GM19468 (cell line): ENCODE results near the gene CDC37.
"Not testable (repeated sequence)": the region's sequence is repeated elsewhere in the genome, so short reads cannot be mapped to it uniquely, and the experiment has no call there.

Source experiments
- ATAC-seq: cut with Tn5 transposase; IDR thresholded peaks from one replicate; pipeline ENCODE4 v1.9.1; 2021; ENCODE audit warnings: mild to moderate bottlenecking, moderate library complexity, moderate number of reproducible peaks; ENCODE audit not compliant: unreplicated experiment; ENCODE audit errors: extremely low read depth

The CDC37 gene

DNA sequence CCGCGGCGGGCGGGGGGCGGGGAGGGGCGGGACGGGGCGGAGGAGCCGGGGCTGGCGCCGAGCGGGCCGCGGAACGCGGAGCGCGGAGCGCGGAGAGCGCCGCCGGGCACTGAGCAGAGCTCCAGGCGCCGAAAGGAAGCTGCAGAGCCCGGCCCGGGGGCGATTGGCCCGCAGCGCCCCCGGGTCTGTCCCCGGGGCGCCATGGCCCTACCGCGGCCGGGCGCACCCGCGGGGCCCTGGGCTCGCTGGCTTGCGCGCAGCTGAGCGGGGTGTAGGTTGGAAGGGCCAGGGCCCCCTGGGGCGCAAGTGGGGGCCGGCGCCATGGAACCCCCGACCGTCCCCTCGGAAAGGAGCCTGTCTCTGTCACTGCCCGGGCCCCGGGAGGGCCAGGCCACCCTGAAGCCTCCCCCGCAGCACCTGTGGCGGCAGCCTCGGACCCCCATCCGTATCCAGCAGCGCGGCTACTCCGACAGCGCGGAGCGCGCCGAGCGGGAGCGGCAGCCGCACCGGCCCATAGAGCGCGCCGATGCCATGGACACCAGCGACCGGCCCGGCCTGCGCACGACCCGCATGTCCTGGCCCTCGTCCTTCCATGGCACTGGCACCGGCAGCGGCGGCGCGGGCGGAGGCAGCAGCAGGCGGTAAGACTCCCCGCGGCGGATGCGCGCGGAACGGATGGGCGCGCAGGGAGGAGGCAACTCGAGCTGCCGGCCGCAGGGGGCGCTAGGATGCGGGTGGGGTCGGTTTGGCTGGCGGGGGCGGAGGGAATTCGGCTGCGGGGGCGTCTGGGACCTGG, 17.3 kb upstream of the CDC37 start, which contains the start of gene PDE4A:
Gene PDE4A, plus strand, starts transcription at position 95 of the 796 bp plus-strand sequence. Its CDS starts 227 bp downstream, at position 322.
- ATAC-seq = no peak

DNA sequence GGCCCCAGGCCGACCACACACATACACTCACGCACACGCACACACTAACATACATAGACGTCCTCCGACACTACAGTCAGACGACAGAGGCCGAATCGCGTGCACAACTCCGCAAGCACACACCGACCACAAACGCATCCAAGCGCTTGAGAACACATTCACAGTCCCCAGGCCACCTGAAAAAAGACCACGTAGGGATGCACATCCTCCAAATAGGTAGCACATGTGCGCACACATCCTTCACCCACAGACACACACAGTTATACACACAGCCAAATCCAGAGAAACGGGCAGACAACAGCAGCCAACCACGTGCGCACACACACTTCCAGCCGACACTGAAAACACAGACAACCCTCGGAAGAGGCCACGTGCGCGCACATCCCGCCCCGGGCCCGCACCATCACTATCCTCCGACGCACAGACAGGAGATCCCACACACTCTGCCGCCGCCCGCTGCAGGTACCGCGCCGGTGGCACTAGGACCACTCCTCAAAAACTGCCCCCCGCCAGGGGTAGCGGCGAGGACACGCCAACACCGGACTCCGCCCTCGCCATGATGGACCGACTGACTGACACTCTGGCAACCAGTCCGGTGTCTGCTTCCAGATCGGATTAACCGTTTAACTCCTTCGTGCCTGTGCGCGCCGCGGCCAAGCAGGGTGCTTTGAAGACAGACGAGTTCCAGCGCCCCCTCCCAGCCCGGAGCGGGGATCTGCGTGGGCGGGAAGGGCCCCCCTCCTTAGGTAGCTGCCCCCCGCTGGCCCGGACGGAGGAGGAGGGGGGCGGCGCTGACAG, 16.5 kb upstream of the CDC37 start:
- ATAC-seq = no peak

DNA sequence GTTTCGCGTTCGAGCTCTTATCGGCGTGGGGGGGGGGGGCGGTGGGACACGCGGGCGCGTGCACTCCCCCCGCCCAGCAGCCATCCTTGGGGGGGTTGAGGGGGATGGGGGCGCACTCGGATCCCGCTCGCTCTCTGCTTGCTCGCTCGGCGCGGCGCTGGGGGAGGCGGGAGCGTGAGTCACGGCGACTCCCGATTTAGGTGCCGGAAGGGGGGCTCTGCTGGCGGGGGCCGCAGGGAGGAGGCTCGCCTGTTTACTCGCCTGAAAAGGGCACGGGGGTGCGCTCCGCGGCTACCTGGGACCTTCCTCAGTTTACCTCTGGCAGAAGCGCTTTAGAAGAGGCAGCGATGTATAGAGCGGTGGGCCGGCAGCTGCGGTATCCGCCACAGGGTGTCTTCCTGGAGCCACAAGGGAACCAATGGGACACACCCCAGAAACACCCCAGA, 15.9 kb upstream of the CDC37 start:
- no peak for ATAC-seq

DNA sequence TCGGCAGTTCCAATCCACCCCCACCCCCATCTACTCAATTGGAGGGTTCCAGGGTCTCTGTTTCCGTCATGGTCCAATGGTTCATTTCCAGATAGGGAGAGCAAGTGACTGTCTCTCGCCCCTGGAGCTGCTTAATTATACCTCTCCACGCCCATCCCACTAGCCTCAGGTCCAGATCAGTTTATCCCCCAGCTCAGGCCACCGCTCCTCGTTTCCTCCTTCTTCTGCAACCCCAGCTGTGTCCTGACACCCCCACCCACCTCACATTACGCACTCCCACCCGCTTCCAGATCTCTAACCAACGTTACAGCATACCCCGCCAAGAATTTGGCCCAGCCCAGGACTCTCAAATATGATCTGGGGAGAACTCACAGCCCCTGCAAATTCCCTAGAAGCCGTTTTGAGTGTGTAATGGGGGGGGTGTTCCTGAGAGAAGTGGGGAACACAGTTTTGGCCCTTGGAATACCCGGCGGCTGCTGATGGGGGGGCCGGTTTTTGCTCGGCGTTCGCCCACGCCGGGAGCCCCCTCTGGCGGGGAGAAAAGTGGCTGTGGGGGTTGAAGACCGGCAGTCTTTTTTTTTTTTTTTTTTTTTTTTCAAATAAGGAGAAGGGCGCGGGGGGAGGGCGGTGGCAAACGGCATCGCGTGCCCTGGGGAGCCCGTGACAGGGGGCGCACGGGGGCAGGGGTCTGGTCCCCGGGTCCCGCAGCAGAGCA, 15.3 kb upstream of the CDC37 start:
- ATAC-seq = no peak

DNA sequence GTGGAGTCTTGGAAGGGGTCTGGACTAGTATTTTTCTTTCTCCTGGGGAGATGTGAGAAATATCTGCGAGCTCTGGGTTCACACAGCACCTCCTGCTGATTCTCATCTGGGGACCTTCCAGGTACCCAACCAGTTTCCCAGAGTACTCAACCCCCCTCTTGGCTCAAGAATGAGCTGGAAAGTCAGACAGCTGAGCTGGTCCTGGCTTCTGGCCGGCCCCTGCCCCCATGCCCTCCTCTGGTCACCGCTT, 14.8 kb upstream of the CDC37 start:
- ATAC-seq = no peak

DNA sequence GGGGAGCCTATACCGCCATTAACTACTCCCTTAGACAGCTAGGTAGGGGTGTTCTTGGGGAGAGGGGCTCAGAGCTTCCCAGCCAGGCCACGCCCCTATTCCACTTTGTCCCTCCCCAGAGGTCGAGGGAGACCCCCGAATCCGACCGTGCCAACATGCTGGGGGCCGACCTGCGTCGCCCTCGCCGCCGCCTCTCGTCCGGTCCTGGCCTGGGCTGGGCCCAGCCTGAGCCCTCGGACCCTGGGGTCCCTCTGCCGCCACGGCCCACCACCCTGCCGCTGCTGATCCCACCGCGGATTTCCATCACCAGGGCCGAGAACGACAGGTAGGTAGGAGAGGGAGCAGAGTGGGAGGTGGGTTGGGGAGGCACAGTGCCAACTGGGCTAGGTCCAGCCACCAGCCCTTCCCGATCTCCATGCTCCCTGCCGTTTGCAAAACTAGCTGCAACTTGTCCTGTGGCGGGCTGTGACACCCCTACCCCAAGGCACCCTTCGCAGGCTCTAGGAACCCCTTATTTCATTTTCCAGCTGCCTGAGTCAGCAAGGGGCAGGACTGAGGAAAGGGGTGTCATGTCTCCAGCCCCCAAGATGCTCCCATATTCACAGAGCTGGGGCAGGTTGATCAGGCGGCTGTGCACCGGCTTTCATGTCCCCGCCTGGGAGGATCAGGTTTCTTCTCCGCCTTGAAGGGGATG, 14.3 kb upstream of the CDC37 start:
- no peak for ATAC-seq

DNA sequence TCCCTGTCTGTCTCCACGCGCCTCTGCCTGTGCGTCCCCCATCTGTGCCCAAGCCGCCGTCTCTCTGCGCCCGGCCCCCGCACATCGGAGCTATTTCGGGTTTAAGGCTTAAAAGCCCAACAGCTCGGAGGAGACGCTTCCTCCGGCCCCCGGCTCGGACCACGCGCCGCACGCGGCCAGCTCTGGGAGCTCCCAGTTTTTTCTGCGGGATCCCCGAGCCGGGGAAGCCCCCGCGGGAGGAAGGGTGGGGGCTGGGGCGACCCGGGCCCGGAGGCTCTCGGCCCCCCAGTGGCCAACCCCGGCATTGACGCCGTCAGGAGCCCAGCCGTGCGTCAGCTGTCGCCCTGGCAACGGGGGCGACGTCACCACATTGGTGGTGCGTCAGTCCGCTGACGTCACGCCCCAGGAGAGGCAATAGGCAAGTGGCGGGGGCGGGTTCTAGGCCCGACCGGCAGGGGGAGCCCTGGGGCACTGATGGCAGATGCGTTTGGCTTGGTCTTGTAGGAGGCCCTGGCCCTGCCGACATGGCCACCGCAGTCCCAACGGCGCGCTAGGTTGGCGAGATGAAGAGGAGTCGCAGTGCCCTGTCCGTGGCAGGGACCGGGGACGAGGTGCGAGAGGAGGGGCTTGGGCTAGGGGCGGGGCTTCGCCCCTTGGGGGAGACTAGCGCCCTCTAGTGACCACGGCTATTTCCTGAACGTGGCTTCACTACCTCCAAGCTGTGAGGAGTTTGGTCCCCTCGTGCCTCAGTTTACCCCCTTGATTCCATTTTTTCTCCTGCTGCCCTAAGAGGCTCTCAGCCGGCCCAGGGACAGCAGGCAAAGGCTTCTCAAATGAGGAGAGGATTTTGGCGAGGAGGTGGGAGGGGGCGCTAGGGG, 13.3 kb upstream of the CDC37 start:
- ATAC-seq = no peak

DNA sequence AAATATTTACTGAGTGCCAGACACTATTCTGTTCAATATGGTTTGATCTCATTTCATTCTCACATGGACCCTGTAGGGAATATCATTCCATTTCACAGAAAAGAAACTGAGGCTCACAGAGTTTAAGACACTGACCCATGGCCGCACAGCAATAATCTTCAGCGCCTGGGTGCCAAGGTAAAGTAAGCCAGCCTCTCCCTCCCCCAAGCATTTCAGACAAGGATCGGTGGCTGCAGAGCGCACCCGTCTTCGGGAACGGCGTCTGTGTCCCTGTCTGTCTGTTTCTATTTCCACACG, 12.7 kb upstream of the CDC37 start:
- ATAC-seq = no peak

DNA sequence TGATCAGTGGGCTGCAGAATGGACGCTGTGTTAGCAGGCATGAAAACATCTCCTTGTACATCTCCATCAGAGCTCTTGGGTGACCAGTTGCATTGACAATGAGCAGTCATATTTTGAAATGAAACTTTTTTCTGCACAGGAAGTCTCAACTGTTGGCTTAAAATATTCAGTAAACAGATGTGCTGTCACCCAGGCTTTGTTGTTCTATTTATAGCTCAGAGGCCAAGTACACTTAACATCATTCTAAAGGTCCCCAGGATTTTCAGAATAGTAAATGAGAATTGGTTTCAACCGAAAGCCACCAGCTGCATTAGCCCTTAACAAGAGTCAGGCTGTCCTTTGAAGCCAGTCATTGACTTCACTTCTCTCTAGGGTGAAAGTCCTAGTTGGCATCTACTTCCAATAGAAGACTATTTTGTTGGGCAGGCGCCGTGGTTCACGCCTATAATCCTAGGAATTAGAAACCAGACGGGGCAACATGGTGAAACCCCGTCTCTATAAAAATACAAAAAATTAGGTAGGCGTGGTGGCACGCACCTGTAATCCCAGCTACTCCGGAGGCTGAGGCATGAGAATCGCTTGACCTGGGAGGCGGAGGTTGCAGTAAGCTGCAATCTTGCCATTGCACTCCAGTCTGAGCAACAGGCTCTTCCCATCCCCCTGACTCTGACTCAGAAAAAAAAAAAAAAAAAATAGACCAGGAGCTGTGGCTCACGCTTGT, 9.1 kb upstream of the CDC37 start:
- peak; percentile 37 for ATAC-seq

DNA sequence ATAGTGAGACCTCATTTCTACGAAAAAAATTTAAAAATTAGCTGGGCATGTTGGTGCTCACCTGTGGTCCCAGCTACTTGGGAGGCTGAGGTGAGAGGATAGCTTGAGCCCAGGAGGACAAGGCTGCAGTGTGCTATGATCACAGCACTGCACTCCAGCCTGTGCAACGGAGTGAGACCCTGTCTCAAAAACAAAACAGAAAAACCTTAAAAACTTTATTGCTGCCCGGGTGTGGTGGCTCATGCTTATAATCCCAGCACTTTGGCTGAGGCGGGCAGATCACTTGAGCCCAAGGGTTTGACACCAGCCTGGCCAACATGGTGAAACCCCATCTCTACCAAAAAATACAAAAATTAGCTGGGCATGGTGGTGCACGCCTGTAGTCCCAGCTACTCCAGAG, 7.9 kb upstream of the CDC37 start:
- not testable (repeated sequence) for ATAC-seq

DNA sequence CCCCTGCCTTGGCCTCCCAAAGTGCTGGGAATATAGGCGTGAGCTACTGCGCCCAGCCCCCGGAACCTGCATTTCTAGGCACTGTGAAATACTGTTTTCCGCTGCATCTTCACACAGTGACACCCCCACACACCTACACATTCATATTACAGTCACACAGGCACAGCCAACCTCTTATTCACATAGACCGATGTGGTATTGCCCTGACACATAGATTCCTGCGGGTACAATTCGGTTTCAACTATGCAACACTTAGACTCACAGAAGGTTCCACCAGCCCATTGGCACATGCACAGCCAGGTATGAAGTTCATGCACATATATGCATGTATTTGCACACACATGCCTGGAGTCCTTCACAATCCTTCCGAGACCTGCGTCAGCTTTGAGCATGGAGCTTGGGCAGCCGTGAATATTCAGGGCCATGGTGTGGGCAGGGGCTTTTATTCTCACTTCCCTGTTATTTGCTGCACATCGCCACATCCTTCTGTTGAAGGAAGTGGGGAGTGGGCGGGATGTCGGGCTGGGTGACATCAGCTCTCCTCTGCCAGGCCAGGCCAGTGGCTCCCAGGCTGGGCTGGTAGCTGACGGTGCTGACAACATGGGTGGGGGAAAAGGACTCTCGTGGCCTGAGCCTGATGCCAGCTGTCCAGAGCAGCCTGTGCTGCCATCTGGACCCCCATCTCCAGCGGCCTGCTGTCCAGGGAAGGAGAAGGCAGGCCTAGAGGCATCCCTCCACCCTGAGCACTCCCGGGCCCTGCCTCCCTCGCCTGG, 5.4 kb upstream of the CDC37 start:
- ATAC-seq = no peak

DNA sequence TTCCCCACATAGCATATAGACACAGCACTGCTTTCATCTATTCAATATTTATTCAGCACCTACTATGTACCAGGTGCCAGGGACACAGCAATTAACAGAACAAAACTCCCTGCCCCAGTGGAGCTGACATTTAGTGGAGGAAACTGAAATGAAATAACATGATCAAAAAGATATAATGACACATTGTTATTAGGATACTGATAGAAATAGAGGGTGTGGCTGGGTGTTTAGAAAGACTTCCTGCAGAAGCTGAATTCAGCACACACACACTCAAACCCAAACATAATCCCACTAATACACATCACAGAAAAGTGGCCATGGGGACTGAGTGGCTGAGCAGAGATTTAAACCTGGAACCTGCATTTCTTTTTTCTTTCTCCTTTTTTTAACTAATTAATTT, 3.8 kb upstream of the CDC37 start:
- ATAC-seq = no peak

DNA sequence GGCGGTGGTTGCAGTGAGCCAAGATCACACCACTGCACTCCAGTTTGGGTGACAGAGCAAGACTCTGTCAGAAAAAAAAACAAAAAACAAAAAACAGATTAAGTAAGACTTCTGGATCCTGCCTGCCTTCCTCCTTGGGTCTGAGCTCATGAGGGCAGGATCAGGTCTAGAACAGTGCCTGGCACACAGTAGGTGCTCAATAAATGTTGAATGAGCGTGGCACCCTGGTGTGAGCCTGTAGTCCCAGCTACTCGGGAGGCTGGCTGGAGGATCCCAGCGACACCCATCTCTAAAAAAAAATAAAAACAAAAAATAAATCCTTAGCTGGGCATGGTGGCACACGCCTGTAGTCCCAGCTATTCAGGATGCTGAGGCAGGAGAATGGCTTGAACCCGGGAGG, 2.8 kb upstream of the CDC37 start:
- ATAC-seq = no peak

DNA sequence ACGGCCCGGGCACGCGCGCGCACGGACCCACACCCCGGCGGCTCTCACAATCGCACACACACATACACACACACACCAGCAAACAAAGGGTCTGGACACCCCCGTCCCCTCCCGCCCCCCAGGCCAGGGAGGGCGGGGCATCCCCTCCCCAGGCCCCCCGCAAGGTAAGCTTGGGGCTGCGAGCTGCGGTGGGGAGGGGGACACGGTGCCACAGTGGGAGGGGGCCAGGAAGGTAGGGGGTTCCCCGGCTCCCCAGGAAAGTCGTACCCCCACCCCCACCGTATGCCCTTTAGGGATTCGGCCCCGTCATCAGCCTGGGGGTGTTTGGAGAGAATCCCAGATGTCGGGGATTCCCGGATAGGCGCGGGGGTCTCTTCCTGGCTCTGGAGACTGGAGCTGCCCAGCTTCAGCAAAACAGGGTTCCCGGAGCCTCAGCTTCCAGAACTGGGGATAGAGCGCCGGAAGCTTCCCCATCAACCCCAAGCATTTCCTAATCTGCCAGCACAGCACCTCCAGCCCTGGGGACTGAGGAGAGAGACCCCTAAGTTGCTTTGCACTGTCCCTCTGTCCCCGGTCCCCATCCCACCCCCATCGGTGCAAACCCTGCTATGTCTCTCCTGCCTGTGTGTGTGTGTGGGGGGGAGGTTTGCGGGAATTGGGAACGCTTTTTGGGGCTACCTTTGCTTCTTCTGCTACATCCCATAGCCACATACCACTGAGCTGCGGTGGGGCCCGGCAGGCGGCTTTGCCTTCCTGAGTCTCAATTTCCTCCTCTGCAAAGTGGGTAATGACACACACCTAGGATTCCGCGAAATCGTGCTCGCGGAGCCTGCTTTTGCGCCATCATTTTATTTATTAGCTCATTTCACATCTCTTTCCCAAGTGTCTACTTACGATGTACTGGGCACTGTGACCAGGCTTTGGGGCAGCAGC, 1.8 kb upstream of the CDC37 start:
- no peak for ATAC-seq

DNA sequence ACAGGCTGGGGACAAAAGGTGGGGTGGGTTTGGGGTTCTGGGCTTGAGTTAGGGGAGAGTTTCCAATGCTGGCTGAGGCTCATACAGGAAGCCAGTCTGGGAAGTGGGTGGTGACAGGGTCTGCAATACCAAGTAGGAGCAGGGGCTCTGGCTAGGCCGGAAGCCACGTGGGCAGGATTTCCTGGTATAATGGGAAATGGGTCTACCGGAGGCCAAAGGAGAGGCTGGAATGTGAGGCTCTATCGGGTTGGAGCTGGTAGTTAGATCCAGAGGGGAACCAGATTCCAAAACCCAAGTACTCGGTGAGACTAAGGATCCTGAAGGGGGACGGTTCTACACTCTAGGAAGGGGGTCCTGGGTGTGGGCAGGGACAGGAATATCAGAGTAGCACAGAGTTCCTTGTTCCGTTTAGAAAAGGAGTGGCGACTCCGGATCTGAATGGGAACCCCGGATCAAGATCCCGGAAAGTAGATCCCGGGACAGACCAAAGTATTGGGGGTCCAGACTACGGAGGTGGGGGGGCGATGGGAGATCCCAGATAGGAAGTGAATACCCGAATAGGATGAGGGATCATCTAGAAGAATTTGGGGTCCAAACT, 802 bp downstream of the CDC37 start:
- ATAC-seq = no peak

DNA sequence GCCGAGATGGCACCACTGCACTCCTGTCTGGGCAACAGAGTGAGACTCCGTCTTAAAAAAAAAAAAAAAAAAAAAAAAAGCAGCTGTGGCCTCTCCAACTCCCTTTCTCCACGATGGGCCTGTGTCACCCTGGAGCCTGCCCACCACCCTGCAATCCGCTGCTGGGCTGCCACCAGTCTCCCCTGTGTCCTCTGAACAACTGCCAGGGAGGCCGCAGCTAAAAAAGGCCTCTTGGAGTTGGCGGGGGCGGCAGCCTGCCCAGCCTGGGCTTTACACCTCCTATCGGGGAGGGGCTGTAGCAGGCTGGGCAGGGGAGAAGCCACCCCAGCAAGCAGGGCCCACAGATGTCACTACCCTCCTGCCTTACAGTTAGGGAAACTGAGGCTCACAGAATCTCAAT, 3.5 kb downstream of the CDC37 start:
- ATAC-seq = no peak

DNA sequence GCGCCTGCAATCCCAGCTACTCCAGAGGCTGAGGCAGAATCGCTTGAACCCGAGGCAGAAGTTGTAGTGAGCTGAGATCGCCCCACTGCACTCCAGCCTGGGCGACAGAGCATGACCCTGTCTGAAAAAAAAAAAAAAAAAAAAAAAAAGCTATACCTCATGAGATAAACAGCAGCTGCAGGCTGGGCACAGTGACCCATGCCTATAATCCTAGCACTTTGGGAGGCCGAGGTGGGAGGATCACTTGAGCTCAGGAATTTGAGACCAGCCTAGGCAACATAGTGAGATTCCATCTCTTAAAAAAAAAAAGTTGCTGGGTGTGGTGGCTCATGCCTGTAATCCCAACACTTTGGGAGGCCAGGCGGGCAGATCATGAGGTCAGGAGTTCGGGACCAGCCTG, 4.0 kb downstream of the CDC37 start:
- not testable (repeated sequence) for ATAC-seq
